T-helper 2 cell (primary cell): ENCODE measurements around the gene RNF144B.

Experiments used
- DNase-seq, 5 experiments: peaks; one replicate each; pipeline versions ENCODE4 v3.0.0 to v3.0.0-alpha.2; 2012 to 2022

The RNF144B gene

DNA sequence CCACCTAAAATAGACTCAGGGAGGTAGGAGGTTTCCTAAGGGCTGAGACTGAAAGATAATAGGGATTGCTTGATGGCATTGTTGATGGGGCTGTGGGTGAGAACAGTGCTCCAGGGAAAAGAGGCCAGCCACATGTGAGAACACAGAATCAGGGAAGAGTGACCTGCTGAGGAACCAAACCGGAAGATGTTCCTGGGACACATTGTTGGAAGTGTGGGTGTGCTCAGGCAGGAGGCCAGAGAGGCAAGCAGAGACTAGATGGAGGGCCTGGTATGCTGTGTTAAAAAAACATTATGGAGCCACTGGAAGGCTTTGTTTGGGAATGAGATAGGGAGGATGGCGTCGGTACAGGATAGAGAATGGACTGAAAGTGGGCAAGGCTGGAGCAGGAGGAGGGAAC is 23.3 kb downstream of the RNF144B start:
- DNase-seq = no peak

DNA sequence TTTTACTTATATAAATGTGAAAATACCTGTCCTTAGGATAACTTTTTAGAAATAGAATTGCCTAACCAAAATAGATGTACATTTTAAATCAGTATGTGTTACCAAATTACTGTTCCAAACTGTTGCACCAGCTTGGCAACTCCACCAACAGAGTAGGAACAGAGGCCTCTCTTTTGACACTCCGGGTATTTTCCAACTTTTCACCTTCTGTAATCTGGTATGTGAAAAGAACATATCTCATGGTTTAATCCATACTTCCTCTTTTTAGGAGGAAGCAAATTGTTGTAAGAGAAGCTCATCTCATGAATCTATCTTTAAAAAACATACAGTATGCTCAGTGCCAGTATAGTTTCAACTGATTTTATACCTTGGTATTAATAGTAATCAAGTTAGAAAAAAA is 24.9 kb downstream of the RNF144B start:
- DNase-seq = no peak

DNA sequence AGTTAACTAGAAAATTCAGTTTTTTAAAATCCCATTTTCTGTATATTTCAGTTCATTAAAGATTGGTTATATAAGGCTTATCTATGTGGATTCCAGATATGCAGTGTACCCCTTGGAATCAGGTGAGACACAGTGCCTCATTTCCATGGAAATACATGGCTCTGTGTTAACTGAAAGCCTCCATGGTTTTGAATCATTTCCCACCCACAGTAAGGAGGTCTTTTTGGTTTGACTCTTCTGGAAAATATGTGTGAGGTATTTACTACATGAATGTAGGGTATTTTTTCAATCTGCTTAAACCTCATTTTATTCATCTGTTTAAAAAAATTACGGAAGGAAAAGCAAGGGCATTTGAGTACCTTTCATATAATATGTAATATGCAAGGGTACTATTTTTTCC is 25.5 kb downstream of the RNF144B start:
- no peak for DNase-seq

DNA sequence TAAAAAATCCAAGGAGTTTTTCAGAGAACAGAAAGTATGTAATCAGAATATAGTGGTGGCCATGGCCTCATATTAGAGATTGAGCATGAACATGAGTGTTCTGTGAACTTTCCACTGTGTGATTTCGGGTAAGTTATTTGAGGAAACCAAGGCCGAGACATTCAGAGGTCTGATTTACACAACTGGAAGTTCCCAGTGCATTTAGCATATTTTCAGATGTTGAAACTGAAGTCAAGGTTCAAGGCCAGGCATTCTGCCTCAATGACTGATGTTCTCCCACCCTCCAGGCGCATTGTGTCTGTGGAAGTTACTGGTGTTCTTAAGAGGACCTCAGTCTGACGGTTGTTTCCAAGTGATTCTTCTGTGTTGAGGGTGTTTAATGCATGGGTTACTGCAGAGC is 26.2 kb downstream of the RNF144B start:
- no peak for DNase-seq

DNA sequence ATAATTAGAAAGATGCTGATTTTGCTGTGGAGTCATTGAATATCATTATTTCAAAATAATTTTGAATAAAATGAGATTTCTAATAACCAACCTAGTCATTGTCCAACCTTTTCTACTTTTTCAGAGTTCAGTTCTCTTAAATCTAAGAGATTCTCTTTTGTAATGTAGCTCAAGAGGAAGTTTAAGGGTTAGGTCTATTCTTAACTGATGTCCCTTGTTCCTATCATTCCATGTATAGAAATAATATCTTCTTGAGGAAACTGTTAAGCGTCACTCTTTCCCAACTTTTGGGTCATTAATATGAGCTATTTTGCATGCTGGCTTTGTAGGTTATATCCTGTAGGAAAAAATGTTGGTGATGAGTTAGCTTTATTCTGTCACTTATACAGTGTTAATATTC is 27.0 kb downstream of the RNF144B start:
- no peak for DNase-seq

DNA sequence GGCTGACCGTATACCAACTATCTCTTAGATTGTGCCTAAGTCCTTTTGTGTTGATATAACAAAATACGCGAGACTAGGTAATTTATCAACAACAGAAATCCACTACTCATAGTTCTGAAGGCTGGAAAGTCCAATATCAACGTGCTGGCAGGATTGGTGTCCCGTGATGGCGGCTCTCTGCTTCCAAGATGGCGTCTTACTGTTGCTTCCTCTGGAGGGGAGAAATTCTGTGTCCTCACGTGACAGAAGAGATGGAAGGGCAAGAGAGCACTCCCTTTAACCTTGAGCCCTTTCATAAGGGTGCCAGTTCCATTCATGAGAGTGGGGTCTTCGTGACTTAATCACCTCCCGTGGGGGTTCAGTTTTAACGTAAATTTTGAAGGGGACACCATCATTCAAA is 28.1 kb downstream of the RNF144B start:
- DNase-seq = no peak

DNA sequence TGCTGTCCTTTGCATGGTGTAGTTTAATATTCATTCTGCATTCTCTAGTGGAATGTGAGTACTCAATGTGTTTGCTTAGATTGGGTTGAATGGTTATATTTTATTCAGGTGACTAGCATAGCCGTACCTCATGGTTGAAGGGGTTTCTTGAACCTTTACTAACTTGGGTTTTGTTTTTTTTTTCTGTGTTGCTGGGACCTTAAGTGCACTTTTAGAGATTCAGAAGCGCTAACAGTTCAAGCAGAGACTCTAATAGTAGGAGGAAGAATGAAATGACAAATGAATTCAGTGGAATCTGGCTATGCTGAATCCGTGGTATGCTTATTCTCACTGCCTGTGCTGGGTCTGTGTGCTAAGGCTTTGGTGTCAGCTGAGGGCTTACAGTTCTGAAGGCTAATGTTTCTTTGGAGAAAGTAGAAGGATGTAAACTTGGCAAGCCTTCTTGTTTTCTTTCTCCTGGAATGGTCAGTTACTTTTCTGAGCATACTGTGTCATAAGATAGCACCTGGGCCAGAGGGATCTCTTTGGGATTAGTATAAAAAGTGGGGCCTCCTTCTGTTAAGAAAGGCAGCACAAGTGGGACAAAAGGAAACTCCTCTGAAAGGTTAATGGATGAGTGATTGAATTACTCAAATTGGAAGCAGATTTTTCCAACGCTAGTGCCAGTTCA is 28.7 kb downstream of the RNF144B start:
- no peak for DNase-seq

DNA sequence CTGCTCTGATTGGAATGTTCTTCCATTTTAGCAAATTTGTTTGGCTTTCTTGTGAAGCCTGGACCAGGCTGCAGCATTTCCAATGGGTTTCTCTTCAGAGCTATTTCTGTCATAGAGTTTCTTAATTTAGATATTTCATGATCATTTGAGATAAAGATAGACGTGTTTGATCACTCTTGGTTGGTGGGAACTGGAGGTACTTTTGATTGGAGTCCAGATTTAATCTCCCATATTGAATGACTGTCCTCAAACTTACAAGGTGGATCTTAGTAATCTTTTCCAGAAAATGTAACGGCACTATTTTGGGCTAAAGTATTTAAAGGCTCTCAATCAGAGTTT is 29.2 kb downstream of the RNF144B start:
- DNase-seq = no peak

DNA sequence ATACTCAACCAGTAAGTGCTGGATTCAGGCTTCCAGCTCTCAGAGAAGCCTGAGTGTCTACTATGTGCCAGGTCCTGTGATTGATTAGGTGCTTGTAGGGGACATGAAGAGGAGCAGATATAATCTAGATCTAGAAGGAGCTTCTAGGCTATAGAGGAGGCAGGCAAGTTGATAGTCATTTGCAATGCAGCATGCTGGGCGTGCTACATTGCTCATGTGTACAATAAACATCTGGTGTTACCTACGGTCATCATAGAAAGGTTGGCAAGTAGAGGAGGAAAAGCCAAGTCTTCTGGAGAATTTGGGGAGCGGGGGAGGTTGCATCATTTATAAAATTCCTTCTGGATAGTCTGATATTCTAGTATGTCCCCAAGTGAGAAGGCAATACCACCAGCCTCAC is 33.2 kb downstream of the RNF144B start:
- no peak for DNase-seq

DNA sequence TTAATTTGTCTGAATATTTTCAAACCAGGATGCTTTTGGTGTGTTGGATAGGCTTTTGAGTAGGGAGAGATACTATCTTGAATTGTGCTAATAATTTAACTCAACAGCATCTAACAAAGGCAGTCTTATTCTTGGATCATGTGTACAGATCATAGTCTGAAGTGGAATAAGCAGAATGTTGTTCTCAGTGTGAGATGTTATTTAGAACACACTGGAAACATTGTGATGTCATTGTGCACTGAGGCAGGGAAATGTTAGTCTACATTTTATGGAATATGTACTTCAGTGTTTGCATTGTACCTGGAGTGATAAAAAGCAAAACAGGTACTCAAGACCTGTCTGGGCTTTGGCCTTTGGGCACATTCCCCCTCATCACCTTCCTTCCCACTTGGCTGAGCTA is 35.0 kb downstream of the RNF144B start:
- DNase-seq = no peak

DNA sequence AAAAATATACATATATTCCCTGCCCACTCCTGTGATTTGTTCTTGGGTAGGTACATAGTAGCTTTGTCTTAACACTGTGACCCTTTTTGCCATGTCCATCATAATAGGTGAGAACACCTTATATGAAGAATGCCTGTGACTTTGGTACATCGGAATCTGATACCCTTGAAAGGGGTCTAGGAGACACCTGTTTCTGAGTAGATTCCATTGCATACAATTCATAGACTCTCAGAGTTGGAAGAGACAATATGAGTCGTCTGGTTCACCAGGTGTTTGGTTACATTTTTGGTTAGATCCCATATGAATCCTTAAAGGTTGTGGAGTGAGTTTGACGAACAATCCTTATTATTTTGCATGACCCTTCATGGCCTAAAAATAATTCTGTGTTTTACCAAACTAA is 36.3 kb downstream of the RNF144B start:
- DNase-seq = no peak

DNA sequence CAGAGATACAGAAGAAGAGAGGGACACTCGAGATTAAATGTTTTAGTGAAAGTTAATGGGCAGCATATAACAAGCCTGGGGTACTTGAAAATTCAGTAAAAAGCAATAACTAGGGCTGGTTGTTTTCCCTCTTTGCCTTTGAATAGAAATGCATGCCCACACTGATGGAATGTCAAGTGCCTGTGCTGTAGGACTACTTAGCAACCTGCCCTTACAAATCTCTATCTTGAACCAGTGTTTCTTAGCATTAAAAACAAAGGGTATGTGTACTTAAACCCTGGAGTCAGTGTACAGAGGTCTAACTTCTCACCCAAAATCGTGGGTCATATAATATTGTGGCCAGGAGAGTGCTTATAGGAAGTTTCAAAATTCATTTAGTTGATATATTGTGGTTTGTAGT is 37.1 kb downstream of the RNF144B start:
- no peak for DNase-seq

DNA sequence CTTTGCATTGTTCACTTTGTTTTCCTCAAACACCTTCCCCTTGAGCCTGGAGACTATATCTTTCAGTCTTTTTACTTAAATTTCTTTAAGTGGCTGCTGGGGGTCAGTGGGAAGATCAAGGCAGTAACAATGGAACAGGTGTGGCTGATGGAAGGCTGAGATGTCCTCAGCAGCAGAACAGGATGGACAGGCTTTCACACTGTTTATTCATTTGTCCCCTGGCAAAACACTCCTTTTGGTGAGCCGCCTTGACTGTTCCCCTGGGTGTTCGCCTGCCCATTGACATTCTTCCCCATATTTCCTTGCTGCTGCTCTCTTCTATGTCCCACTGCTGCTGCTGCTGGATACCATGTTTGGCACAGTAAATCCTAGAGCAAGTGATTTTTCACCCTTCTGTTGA is 38.1 kb downstream of the RNF144B start:
- DNase-seq = no peak

DNA sequence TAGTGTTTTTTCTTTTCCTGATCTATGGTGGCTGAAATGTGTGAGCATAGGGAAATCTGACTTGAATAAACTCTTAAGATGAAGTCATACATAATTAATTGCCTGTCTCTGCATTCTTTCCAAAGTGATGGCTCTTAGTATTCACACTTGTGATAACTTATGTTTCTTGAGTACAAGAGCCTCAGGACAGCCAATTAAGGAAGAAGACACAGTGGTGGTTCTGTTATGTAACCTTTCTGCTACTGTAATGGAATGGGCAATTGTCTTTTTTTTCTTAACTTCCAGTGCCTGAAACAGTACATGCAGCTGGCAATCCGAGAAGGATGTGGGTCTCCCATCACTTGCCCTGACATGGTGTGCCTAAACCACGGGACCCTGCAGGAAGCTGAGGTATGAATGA is 40.1 kb downstream of the RNF144B start:
- no peak for DNase-seq

DNA sequence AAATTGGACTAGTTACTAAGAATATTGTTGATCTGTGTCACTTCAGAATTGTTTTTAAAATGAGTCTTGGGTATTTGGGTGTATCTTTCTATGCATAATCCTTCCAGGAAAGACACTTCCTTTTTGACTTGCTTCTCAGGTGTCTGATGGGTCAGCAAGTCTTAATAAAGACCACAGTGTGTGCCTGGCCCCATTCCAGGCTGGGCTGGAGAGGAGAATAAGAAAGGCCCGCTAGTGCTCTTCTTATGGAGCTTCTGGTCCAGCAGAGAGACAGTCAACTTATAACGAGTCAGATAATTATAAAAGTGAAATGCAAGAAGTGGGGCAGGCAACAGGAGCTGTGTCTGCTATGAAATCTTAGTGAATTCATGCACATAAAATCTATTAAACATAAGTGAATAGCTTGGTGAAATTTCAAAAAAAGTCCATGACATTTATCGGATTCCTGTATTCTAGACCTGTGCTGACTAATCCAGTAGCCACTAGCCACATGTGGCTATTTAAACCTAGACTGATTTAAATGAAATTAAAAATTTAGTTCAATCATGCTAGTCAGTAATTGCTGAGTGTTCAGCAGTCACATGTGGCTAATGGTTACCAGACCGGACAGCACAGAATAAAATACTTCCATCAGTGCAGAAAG is 42.6 kb downstream of the RNF144B start:
- DNase-seq = no peak

DNA sequence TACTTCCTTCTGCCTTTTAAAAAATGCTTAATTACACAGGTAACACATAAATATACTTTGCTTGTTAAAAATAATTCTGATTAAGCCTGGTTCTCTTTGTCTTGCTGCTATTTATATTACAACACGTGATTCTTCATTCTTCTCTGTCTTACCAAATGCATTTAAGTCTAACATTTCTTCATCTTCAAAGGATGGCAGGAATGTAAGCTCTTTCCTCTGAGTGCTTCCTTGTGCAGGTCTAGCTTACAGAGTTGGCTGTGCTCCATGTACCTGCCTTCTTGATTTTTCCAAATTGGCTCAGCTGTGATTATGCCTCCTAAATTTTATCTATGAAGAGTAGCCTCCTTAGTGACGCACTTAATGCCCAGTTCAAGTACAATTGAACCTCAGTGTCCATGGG is 44.4 kb downstream of the RNF144B start:
- no peak for DNase-seq

DNA sequence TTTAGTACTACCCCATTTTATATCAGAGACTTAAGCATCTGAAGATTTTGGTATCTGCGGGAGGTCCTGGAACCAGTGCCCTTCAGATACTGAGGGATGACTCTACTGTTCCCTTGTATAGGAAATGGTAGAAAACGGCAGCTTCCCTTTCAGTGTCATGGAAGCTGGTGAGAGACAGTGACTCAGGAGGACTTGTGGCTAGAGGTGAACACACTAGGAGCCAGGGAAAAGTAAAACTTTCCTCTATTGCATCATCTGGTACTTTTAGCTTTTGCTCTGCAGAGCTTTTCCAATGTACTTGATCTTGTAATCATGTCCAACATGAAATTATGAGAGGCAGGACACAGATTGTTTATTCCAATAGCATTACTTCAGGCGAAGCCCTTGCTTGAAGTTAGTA is 45.0 kb downstream of the RNF144B start:
- DNase-seq = no peak

DNA sequence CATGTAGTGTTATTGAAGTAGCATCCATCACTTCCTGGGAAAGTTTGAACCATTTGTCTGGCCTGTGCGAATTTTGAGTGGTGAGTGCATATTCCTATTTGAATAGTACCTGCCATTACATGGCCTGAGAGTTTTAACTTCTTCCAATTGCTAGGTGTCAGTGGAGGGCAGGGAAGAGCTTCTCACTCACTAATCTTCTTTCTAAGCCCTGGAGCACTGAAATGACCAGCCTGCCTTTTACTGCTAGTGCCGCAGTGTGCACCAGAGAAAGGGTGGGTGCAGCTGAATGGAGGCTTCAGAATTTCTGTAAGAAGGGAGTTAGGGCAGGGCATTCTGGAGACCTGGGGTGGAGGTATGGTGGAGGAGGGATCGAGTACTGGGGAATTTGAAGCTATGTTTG is 45.5 kb downstream of the RNF144B start:
- no peak for DNase-seq

DNA sequence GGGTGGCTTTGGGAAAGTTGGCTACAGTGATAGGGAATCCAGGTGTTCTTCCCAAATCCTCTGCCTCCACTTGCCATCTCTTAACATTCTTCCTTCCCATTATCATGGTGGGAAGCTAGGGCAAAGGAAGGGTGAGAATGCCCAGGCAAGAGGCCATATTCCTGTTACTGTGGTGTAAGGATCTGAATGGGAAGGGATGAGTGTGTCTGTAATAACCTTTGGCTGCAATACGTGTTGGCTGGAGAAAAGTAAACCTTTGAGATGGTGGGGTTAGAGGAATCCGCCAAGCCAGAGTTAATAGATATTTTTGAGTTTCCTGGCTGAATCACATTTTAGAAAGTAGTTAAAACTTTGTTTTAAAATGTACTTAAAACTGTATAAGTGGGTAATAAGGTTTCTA is 45.9 kb downstream of the RNF144B start:
- no peak for DNase-seq

DNA sequence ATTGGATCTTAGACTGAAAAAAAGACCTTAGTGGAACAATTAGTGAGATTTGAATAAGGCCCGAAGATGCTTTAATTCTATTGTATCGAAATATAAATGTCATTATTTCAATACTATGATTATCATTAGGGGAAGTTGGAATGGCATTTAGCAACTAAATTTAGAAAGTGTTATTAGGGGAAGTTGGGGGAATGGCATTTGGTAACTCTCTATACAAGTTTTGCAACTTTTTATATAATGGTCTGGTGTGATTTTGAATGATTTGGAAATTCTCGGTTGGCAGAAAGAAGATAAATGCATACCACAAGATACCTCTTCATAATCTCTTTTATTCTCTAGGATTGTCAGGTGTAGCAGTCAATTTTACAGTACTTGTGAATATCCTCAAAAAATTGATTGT is 49.2 kb downstream of the RNF144B start:
- DNase-seq = no peak

DNA sequence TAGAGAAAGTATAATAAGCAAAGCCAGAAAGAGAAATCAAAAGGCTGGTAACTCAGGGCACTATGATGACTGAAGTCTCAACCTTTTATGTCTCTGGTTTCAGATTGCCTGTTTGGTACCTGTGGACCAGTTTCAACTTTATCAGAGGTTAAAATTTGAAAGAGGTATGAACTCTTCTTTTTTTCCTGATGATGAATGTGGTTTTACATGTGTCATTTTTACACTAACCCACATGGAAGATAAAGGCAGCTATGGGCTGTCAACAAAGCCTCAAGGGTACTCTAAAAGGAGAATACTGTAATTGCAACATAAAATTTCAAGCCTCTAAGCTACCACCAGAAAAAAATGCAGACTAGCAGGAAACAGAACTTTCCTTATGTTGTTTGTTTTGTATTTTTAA is 52.4 kb downstream of the RNF144B start:
- peak in 1 of 5 experiments; percentile 48 for DNase-seq

DNA sequence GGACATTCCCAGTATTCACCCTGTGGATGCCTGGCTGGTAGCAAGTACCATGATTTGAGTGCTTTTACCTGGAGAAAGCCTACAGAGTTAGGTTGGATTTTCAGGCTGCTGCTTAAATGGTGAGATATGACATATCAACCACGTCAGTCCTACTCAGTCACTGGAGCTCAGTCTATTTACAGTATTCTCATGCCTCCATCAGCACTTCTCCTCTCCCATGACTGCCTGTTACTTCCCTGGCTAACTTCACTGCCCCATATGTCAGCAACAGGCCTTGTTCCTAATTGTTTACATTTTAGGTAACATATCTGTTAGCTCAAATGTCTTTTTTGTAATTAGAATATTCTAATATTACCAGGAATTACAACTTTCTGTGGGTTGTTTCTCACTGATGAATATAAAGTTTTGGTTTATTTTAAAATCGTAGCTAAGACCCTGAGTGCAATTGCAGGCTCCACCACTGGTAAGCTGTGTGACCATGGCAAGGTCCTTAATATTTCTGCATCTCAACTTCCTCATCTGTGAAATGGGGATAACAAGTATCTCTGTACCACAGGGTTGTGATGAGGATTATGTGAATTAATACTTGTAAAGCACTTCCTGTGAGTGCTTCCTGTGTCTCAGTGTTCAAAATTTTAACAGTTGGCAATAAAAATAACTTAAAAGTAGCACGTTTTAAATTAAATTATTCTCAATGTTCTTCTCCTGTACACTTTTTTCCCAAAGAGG is 54.3 kb downstream of the RNF144B start:
- no peak for DNase-seq

DNA sequence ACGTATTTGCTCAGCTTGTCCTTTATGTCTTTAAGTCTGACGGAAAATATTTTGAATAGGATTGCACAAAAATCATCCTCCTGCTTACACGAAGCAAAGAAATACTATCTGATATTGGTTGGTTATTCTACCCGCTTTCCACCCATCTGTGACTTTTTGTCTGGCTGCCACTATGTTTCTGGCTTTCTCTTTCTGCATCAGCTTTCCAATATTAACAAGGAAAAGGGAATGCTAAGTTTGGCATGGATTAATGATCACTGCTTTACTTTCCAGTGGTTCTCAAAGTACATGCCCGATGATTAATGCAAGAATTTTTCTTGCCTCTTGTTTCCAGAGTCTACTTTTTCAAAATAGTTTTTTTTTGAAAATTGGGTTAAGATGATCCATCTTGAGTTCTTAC is 57.0 kb downstream of the RNF144B start:
- DNase-seq = no peak

DNA sequence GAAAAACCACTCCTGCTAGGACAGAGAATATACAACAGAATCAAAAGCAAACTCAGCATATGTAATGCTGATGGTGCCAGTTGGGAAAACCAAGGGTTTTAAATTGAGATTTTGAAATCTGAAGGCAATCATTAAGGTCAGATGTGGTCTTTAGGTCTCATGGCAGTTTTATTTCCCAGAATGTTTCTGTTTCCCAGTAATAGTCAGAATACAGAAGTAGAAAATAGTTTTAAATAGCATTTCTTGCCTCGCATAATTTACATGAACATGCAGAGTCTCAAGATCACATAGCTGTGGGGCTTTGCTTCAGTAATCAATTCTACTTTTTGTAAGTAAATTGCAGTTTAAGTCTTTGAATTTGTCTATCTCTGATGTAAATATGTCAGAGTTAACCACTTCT is 58.1 kb downstream of the RNF144B start:
- no peak for DNase-seq

DNA sequence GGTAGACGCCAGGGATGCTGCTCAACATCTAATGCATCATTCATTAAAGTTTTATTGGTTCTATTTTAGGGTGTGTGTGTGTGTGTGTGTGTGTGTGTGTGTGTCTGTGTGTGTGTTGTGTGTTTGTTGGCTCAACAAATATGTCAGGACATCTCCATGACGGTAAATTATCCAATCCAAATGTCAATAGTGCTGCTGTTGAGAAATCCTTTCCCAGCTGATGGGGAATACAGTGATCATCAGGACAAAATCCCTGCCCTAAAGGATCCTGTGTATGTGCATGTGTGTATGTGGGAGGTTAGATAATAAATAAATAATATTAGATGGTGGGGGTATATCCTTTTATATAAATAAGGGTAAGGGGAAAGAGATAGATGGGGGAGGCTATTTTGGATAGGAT is 59.6 kb downstream of the RNF144B start:
- no peak for DNase-seq
